GM08714 (cell line): ENCODE measurements around the gene DHRSX.
"Not testable (repeated sequence)": the region's sequence is repeated elsewhere in the genome, so short reads cannot be mapped to it uniquely, and the experiment has no call there.

Experiments
- H3K4me3 ChIP-seq: fragments of 200-500 bp; sonication (Bioruptor generic); 2 replicates; pipeline ENCODE4 v1.5.1; 2014; ENCODE audit warnings: mild to moderate bottlenecking, low read length, inconsistent platforms
- ZNF274 ChIP-seq: IDR thresholded peaks from 2 replicates; pipeline ENCODE4 v1.6.1; 2012; ENCODE audit warnings: mild to moderate bottlenecking, low read depth, low read length

DHRSX gene

GRCh38 chrX:2479420-2479780 lies 21.4 kb downstream of the DHRSX start:
- TF ChIP-seq ZNF274 = no peak
- H3K4me3 ChIP-seq = no peak overlapping the region

- TF ChIP-seq ZNF274 = no peak
These were observed 22.0 kb downstream of the DHRSX start for GRCh38 chrX:2478546-2479419.

GRCh38 chrX:2477313-2477712 lies 23.5 kb downstream of the DHRSX start:
- not testable (repeated sequence) for H3K4me3 ChIP-seq

More at GRCh38 chrX:2478546-2479419, 22.0 kb downstream of the DHRSX start:
- H3K4me3 ChIP-seq = no peak overlapping the region

GRCh38 chrX:2474963-2475726 lies 25.6 kb downstream of the DHRSX start:
- TF ChIP-seq ZNF274 = no peak
- no peak overlapping the region for H3K4me3 ChIP-seq

GRCh38 chrX:2474280-2474962 lies 26.4 kb downstream of the DHRSX start:
- no peak for TF ChIP-seq ZNF274
- H3K4me3 ChIP-seq = no peak overlapping the region

- not testable (repeated sequence) for H3K4me3 ChIP-seq
These were observed 27.7 kb downstream of the DHRSX start for GRCh38 chrX:2473064-2473463.

GRCh38 chrX:2471641-2472040 lies 29.1 kb downstream of the DHRSX start:
- TF ChIP-seq ZNF274 = no peak
- H3K4me3 ChIP-seq = no peak overlapping the region

GRCh38 chrX:2471126-2471525 lies 29.6 kb downstream of the DHRSX start:
- not testable (repeated sequence) for H3K4me3 ChIP-seq

GRCh38 chrX:2469852-2470251 lies 30.9 kb downstream of the DHRSX start:
- not testable (repeated sequence) for H3K4me3 ChIP-seq

GRCh38 chrX:2469196-2469685 lies 31.5 kb downstream of the DHRSX start:
- no peak overlapping the region for H3K4me3 ChIP-seq
- TF ChIP-seq ZNF274 = no peak

- no peak overlapping the region for H3K4me3 ChIP-seq
- TF ChIP-seq ZNF274 = no peak
These were observed 32.2 kb downstream of the DHRSX start for GRCh38 chrX:2468261-2469195.

- no peak for TF ChIP-seq ZNF274
- H3K4me3 ChIP-seq = no peak overlapping the region
These were observed 33.7 kb downstream of the DHRSX start for GRCh38 chrX:2466876-2467656.

- no peak overlapping the region for H3K4me3 ChIP-seq
- no peak for TF ChIP-seq ZNF274
These were observed 36.1 kb downstream of the DHRSX start for GRCh38 chrX:2464677-2465166.
